Body of pancreas (tissue), 4 donors: ENCODE results near the gene FBXO3.

Experiments
- POLR2A ChIP-seq, 3 donors: fragments of 450-650 bp; IDR thresholded peaks; one replicate each; pipeline ENCODE4 v1.6.1; 2016; ENCODE audit warnings: antibody characterized with exemption in 3 of 3, mild to moderate bottlenecking in 2 of 3
- TF ChIP-seq, protein P1 (sequence below), 7 experiments: fragments of 450-650 bp in 4 of 7; fragments of 200-600 bp in 3 of 7; sonication (generic) in 3 of 7; IDR thresholded peaks; one replicate each; pipeline ENCODE4 v1.5.1; 2016 to 2019; ENCODE audit warnings: antibody characterized with exemption in 7 of 7

DNA sequence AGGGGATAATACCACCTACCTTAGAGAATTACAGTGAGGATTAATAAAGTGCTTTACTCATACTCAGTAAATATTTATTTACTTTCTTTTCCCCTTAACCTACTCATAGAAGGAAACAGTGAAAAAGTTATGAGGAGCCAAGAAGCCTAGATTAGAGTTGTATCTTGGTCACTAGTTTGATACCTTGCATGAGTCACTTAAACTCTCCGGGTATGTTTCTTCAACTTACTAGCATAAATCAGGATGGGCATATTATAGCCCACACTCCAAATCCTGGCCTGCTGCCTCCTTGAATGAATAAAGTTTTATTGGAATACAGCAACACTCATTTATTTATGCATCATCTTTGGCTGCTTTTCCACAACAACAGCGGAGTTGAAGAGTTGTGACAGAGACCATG is 8.2 kb downstream of the FBXO3 start:
- TF ChIP-seq, protein P1, sequence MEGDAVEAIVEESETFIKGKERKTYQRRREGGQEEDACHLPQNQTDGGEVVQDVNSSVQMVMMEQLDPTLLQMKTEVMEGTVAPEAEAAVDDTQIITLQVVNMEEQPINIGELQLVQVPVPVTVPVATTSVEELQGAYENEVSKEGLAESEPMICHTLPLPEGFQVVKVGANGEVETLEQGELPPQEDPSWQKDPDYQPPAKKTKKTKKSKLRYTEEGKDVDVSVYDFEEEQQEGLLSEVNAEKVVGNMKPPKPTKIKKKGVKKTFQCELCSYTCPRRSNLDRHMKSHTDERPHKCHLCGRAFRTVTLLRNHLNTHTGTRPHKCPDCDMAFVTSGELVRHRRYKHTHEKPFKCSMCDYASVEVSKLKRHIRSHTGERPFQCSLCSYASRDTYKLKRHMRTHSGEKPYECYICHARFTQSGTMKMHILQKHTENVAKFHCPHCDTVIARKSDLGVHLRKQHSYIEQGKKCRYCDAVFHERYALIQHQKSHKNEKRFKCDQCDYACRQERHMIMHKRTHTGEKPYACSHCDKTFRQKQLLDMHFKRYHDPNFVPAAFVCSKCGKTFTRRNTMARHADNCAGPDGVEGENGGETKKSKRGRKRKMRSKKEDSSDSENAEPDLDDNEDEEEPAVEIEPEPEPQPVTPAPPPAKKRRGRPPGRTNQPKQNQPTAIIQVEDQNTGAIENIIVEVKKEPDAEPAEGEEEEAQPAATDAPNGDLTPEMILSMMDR (IDR thresholded peaks at IDR 0.05) = no peak
- TF ChIP-seq POLR2A (IDR thresholded peaks at IDR 0.05) = no peak
